ENCODE data around the gene HBZ. TPM values are rescaled to one million over a fixed set of nuclear protein-coding genes. Genes with fewer than 3 reads are reported as not detected.

Gene HBZ
- total RNA-seq, 2 donors from 2014 or later, result 1.4 TPM; not detected in 1

GRCh38 chr16:140175-140857 is 12.1 kb upstream of the HBZ start:
- no peak for DNase-seq
- Histone ChIP-seq H3K4me1 (no peaks in the 10 kb centered on the region), H3K4me3 (no peak overlapping the region), H3K36me3 (no peaks in the 10 kb centered on the region), H3K27me3 (no peaks in the 10 kb centered on the region), H3K9ac (ENCODE audit: low read depth in 2 of 2, low read length in 2 of 2) (no peak overlapping the region), H3K27ac (no peak overlapping the region), H3K9me3 (no peaks in the 10 kb centered on the region)
- intact Hi-C loops (cut with DNase I), result no loop called here
- TF ChIP-seq, protein P1, sequence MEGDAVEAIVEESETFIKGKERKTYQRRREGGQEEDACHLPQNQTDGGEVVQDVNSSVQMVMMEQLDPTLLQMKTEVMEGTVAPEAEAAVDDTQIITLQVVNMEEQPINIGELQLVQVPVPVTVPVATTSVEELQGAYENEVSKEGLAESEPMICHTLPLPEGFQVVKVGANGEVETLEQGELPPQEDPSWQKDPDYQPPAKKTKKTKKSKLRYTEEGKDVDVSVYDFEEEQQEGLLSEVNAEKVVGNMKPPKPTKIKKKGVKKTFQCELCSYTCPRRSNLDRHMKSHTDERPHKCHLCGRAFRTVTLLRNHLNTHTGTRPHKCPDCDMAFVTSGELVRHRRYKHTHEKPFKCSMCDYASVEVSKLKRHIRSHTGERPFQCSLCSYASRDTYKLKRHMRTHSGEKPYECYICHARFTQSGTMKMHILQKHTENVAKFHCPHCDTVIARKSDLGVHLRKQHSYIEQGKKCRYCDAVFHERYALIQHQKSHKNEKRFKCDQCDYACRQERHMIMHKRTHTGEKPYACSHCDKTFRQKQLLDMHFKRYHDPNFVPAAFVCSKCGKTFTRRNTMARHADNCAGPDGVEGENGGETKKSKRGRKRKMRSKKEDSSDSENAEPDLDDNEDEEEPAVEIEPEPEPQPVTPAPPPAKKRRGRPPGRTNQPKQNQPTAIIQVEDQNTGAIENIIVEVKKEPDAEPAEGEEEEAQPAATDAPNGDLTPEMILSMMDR (IDR thresholded peaks at IDR 0.05), result no peak

GRCh38 chr16:142405-142967 is 10.0 kb upstream of the HBZ start:
- Histone ChIP-seq H3K27ac (no peak overlapping the region), H3K36me3 (no peaks in the 10 kb centered on the region), H3K9ac (ENCODE audit: low read depth in 2 of 2, low read length in 2 of 2) (no peak overlapping the region), H3K9me3 (no peaks in the 10 kb centered on the region), H3K27me3 (no peaks in the 10 kb centered on the region), H3K4me1 (no peaks in the 10 kb centered on the region), H3K4me3 (no peak overlapping the region)
- intact Hi-C loops (cut with DNase I), result no loop called here
- TF ChIP-seq, protein P1 (IDR thresholded peaks at IDR 0.05), result no peak
- DNase-seq, result no peak

DNA sequence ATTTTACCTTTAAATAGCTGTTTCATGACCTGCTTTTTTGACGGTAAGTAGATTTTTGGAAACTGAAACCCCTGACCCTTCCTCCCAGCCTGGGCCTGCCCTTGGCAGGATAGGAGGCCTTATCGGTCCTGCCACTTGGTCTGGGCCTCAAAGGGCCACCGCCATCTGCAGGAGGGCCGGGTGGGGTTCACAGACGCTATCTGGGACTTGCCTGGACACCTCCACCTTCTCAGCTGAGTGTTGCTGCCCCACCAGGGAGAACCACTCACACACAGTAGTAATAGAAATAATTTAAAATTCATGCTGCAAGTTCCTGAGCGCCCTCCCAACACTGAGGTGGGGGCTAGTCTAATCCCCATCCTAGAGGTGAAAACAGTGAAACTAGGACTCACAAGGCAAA is 9.4 kb upstream of the HBZ start:
- DNase-seq, result no peak
- H3K36me3 ChIP-seq, result no peaks in the 10 kb centered on the region
- TF ChIP-seq, protein P1 (IDR thresholded peaks at IDR 0.05), result no peak

GRCh38 chr16:143456-143855 is 9.0 kb upstream of the HBZ start:
- Histone ChIP-seq H3K9ac (ENCODE audit: low read depth in 2 of 2, low read length in 2 of 2) (no peak overlapping the region), H3K9me3 (no peaks in the 10 kb centered on the region), H3K27me3 (no peaks in the 10 kb centered on the region), H3K36me3 (no peaks in the 10 kb centered on the region), H3K27ac (no peak overlapping the region), H3K4me1 (no peaks in the 10 kb centered on the region), H3K4me3 (no peak overlapping the region)
- TF ChIP-seq, protein P1 (IDR thresholded peaks at IDR 0.05), result no peak
- DNase-seq, result no peak
- intact Hi-C loops (cut with DNase I), result no loop called here

More for the DNA sequence above, 9.4 kb upstream of the HBZ start:
- Histone ChIP-seq H3K27me3 (no peaks in the 10 kb centered on the region), H3K4me3 (no peak overlapping the region), H3K9ac (ENCODE audit: low read depth in 2 of 2, low read length in 2 of 2) (no peak overlapping the region), H3K4me1 (no peaks in the 10 kb centered on the region), H3K27ac (no peak overlapping the region), H3K9me3 (no peaks in the 10 kb centered on the region)
- intact Hi-C loops (cut with DNase I), result no loop called here

DNA sequence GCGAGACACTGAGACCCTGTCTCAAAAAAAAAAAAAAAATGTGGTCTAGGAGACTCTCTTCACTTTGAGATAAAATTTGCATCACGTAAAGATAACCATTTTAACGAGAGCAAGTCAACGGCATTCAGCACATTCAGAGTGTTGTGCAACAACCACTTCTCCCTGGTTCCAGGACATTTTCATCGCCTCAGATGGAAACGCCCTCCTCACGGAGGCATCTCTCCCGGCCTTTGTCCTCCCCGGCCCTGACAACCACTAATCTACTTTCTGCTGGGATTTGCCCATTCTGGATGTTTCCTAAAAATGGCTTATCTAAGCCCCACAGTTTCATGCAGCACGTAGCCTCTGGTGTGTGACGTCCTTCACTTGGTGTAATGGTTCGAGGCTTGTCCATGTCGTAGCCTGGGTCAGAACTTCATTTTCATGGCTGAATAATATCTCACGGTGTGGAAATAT is 7.6 kb upstream of the HBZ start:
- H3K36me3 ChIP-seq, result no peaks in the 10 kb centered on the region
- no peaks in the 10 kb centered on the region for H3K9me3 ChIP-seq
- no peak for DNase-seq
- no peak overlapping the region for H3K9ac ChIP-seq (ENCODE audit: low read depth in 2 of 2, low read length in 2 of 2)
- H3K4me3 ChIP-seq, result no peak overlapping the region
- no peak overlapping the region for H3K27ac ChIP-seq
- no peaks in the 10 kb centered on the region for H3K27me3 ChIP-seq
- TF ChIP-seq, protein P1 (IDR thresholded peaks at IDR 0.05), result no peak
- intact Hi-C loops (cut with DNase I), result no loop called here
- no peaks in the 10 kb centered on the region for H3K4me1 ChIP-seq

Data from colonic mucosa (tissue), 4 donors.